ENCODE data around the gene PHEX. TPM values are rescaled to one million over a fixed set of nuclear protein-coding genes. Genes with fewer than 3 reads are reported as not detected.

The PHEX gene
- total RNA-seq, 1 donor, result 1.4 TPM

- no peaks in the 10 kb centered on the region for H4K20me1 ChIP-seq (ENCODE audit: insufficient read depth, low read length)
- no peak for TF ChIP-seq CTCF (IDR thresholded peaks at IDR 0.05; ENCODE audit: extremely low read depth, low read depth, low read length)
- no peaks in the 10 kb centered on the region for H3K36me3 ChIP-seq (ENCODE audit: insufficient read depth, low read length)
- no peak overlapping the region for H2AFZ ChIP-seq (ENCODE audit: low read length)
- H3K4me1 ChIP-seq (ENCODE audit: insufficient read depth, low read length), result no peaks in the 10 kb centered on the region
- no peaks in the 10 kb centered on the region for H3K27me3 ChIP-seq (ENCODE audit: insufficient read depth, low read length)
- H3K79me2 ChIP-seq (ENCODE audit: insufficient read depth, low read length), result no peaks in the 10 kb centered on the region
- H3K4me2 ChIP-seq (ENCODE audit: insufficient read depth, low read length), result no peak overlapping the region
- DNase-seq (ENCODE audit: insufficient read length, low spot score, missing footprints), result no peak
- H3K9me3 ChIP-seq (ENCODE audit: low read depth, low read length), result no peaks in the 10 kb centered on the region
- H3K27ac ChIP-seq (ENCODE audit: low read depth, low read length), result no peak overlapping the region
- H3K4me3 ChIP-seq (ENCODE audit: insufficient read depth, low read length), result no peak overlapping the region
Observed at GRCh38 chrX:22164770-22165388, 132.8 kb downstream of the PHEX start.

GRCh38 chrX:22165732-22166457 is 133.8 kb downstream of the PHEX start:
- H4K20me1 ChIP-seq (ENCODE audit: insufficient read depth, low read length), result no peaks in the 10 kb centered on the region
- no peak overlapping the region for H3K4me3 ChIP-seq (ENCODE audit: insufficient read depth, low read length)
- H3K4me2 ChIP-seq (ENCODE audit: insufficient read depth, low read length), result no peak overlapping the region
- H3K27me3 ChIP-seq (ENCODE audit: insufficient read depth, low read length), result no peaks in the 10 kb centered on the region
- no peaks in the 10 kb centered on the region for H3K4me1 ChIP-seq (ENCODE audit: insufficient read depth, low read length)
- no peaks in the 10 kb centered on the region for H3K79me2 ChIP-seq (ENCODE audit: insufficient read depth, low read length)
- H3K9me3 ChIP-seq (ENCODE audit: low read depth, low read length), result no peaks in the 10 kb centered on the region
- DNase-seq (ENCODE audit: insufficient read length, low spot score, missing footprints), result no peak
- no peak for TF ChIP-seq CTCF (IDR thresholded peaks at IDR 0.05; ENCODE audit: extremely low read depth, low read depth, low read length)
- H3K36me3 ChIP-seq (ENCODE audit: insufficient read depth, low read length), result no peaks in the 10 kb centered on the region
- H3K27ac ChIP-seq (ENCODE audit: low read depth, low read length), result no peak overlapping the region
- no peak overlapping the region for H2AFZ ChIP-seq (ENCODE audit: low read length)

- H3K4me1 ChIP-seq (ENCODE audit: insufficient read depth, low read length), result no peaks in the 10 kb centered on the region
- no peaks in the 10 kb centered on the region for H3K9me3 ChIP-seq (ENCODE audit: low read depth, low read length)
- DNase-seq (ENCODE audit: insufficient read length, low spot score, missing footprints), result no peak
- H3K4me2 ChIP-seq (ENCODE audit: insufficient read depth, low read length), result no peak overlapping the region
- no peak overlapping the region for H3K27ac ChIP-seq (ENCODE audit: low read depth, low read length)
- H4K20me1 ChIP-seq (ENCODE audit: insufficient read depth, low read length), result no peaks in the 10 kb centered on the region
- H3K36me3 ChIP-seq (ENCODE audit: insufficient read depth, low read length), result no peaks in the 10 kb centered on the region
- no peaks in the 10 kb centered on the region for H3K79me2 ChIP-seq (ENCODE audit: insufficient read depth, low read length)
- no peak overlapping the region for H3K4me3 ChIP-seq (ENCODE audit: insufficient read depth, low read length)
- no peaks in the 10 kb centered on the region for H3K27me3 ChIP-seq (ENCODE audit: insufficient read depth, low read length)
- no peak overlapping the region for H2AFZ ChIP-seq (ENCODE audit: low read length)
- no peak for TF ChIP-seq CTCF (IDR thresholded peaks at IDR 0.05; ENCODE audit: extremely low read depth, low read depth, low read length)
Observed at GRCh38 chrX:22171287-22172060, 139.3 kb downstream of the PHEX start.

GRCh38 chrX:22173966-22174365 is 141.8 kb downstream of the PHEX start:
- H3K79me2 ChIP-seq (ENCODE audit: insufficient read depth, low read length), result no peaks in the 10 kb centered on the region
- no peak overlapping the region for H3K4me3 ChIP-seq (ENCODE audit: insufficient read depth, low read length)
- no peak overlapping the region for H3K27ac ChIP-seq (ENCODE audit: low read depth, low read length)
- no peak overlapping the region for H2AFZ ChIP-seq (ENCODE audit: low read length)
- H4K20me1 ChIP-seq (ENCODE audit: insufficient read depth, low read length), result no peaks in the 10 kb centered on the region
- no peak for DNase-seq (ENCODE audit: insufficient read length, low spot score, missing footprints)
- H3K36me3 ChIP-seq (ENCODE audit: insufficient read depth, low read length), result no peaks in the 10 kb centered on the region
- H3K4me1 ChIP-seq (ENCODE audit: insufficient read depth, low read length), result no peaks in the 10 kb centered on the region
- TF ChIP-seq CTCF (IDR thresholded peaks at IDR 0.05; ENCODE audit: extremely low read depth, low read depth, low read length), result no peak
- H3K4me2 ChIP-seq (ENCODE audit: insufficient read depth, low read length), result no peak overlapping the region
- H3K9me3 ChIP-seq (ENCODE audit: low read depth, low read length), result no peaks in the 10 kb centered on the region
- no peaks in the 10 kb centered on the region for H3K27me3 ChIP-seq (ENCODE audit: insufficient read depth, low read length)
